ENCODE results near the gene SLC6A6.

DNA sequence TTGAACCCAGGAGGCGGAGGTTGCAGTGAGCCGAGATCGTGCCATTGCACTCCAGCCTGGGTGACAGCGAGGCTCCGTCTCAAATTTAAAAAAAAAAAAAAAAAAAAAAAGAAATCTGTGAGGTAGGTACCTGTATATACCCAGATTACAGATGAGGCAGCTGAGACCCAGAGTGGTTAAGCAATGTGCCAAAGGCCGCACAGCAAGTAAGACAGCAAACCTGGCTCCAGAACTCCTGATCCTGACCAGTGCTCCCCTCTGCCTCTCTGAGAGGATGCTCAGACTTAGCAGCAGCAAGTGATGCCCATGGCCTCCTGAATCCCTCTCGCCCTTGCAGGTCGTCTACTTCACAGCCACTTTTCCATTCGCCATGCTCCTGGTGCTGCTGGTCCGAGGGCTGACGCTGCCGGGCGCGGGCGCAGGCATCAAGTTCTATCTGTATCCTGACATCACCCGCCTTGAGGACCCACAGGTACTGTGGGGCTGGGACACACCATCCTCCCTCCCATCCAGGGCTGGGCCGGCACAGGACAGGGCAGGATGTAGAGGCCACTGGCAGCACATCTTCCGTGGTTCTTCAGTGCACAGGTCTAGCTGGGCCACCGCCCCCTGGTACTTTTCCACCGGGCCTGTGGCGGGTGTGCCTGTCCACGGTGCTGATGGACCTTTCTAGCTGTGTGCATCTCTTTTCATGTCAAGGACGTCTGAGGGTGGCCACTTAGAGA is 63.9 kb downstream of the SLC6A6 start:
- TF ChIP-seq POLR2A (IDR thresholded peaks at IDR 0.05; ENCODE audit: low read depth, low read length): no peak
- TF ChIP-seq POLR2AphosphoS5 (IDR thresholded peaks at IDR 0.05; ENCODE audit: low read depth, low read length): no peak
